ENCODE measurements around the gene PAK3.
A peak's percentile ranks its signal among the peaks of the same experiment; 100 is the strongest.

PAK3 gene

DNA sequence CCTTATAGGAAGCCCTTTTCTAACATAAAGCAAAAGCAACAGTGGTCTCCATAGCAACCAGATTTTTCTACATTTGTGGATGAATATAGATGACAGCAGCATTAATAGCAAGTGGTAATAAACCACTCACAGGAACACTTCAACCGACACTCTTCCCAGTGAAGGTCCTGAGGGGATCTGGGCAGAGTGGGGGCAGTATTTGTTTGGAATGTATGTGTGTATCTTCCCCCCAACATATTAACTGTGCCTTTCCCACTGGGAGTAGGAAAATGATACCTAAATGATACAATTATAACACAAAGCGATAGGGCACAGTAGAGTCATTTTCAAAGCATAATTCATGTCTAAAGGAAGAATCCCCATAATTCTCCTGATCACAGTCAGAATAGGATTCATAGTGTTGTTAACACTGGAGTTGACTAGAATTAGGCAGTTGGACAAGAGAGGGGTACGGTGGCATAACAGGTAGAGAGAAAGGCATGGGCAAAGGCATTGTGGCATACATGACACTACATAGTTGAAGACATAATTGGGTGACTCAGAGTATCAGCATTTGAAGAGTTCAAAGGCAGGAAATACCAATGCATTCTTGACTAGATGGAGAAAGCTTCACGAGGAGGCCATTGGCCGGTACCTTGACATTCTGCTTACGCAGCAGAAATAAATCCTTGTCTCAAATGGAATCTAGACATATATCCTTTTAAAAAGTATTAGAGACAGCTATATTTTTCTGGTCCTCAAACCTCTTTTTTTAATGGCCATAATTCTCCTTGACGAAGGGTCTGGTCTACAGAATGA, 159.1 kb downstream of the PAK3 start:
- TF ChIP-seq ISL1 (CRISPR knock-in tag; IDR thresholded peaks at IDR 0.05) (peak; percentile 47), ZFP30 (CRISPR knock-in tag; IDR thresholded peaks at IDR 0.05) (no peak), ZNF565 (CRISPR knock-in tag; conservative IDR thresholded peaks at IDR 0.05; ENCODE audit: low read depth) (no peak)
- no peak; the same call in 2 of the 3 replicates for ATAC-seq

DNA sequence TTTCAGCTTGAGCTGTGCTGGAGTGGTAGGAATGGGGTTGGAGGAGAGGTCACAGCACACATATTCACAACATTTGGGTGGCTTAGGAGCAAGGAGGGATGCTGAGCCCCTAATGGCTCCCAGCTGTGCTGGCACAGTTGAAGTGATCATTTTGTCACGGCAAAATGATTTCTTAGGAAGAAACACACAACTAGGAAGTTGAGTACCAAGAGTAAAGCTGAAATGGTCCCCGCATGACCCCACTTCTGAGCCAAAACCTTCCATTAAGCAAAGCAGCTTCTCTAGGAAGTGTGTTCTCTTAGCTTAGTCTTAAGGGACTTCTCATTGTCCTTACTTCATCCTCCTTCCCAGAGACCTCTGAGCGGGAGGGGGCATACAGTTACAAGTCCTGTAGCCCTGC, 161.7 kb downstream of the PAK3 start:
- TF ChIP-seq ISL1 (CRISPR knock-in tag; IDR thresholded peaks at IDR 0.05) = no peak
- ATAC-seq = no peak

DNA sequence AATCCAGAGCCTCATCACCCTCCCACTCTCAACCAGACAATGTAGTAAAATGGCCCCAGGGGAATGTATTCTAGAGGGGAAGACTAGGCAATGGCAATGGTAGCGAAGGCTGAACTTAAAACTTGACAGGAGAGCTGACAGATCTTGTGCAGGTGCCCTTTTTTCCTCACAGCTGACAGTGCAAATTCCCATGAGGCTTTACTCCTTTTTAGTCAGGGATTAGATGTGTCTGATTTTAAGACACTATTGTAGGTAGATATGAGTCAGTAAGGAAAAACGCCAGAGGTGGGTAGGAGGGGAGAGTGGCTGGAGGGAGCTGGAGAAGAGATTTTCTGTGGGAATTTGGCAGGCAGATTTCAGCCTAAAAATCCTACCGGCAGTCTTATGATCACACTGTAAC, 163.6 kb downstream of the PAK3 start:
- TF ChIP-seq SNAI2 (CRISPR knock-in tag; IDR thresholded peaks at IDR 0.05) = no peak
- no peak for TF ChIP-seq ZFP30 (CRISPR knock-in tag; IDR thresholded peaks at IDR 0.05)
- no peak for TF ChIP-seq ZNF8 (CRISPR knock-in tag; IDR thresholded peaks at IDR 0.05)
- TF ChIP-seq, protein P1, sequence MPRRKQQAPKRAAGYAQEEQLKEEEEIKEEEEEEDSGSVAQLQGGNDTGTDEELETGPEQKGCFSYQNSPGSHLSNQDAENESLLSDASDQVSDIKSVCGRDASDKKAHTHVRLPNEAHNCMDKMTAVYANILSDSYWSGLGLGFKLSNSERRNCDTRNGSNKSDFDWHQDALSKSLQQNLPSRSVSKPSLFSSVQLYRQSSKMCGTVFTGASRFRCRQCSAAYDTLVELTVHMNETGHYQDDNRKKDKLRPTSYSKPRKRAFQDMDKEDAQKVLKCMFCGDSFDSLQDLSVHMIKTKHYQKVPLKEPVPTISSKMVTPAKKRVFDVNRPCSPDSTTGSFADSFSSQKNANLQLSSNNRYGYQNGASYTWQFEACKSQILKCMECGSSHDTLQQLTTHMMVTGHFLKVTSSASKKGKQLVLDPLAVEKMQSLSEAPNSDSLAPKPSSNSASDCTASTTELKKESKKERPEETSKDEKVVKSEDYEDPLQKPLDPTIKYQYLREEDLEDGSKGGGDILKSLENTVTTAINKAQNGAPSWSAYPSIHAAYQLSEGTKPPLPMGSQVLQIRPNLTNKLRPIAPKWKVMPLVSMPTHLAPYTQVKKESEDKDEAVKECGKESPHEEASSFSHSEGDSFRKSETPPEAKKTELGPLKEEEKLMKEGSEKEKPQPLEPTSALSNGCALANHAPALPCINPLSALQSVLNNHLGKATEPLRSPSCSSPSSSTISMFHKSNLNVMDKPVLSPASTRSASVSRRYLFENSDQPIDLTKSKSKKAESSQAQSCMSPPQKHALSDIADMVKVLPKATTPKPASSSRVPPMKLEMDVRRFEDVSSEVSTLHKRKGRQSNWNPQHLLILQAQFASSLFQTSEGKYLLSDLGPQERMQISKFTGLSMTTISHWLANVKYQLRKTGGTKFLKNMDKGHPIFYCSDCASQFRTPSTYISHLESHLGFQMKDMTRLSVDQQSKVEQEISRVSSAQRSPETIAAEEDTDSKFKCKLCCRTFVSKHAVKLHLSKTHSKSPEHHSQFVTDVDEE (CRISPR knock-in tag; IDR thresholded peaks at IDR 0.05) = no peak
- TF ChIP-seq, protein P2, sequence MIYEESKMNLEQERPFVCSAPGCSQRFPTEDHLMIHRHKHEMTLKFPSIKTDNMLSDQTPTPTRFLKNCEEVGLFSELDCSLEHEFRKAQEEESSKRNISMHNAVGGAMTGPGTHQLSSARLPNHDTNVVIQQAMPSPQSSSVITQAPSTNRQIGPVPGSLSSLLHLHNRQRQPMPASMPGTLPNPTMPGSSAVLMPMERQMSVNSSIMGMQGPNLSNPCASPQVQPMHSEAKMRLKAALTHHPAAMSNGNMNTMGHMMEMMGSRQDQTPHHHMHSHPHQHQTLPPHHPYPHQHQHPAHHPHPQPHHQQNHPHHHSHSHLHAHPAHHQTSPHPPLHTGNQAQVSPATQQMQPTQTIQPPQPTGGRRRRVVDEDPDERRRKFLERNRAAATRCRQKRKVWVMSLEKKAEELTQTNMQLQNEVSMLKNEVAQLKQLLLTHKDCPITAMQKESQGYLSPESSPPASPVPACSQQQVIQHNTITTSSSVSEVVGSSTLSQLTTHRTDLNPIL (CRISPR knock-in tag; IDR thresholded peaks at IDR 0.05; ENCODE audit: low read depth) = no peak
- no peak for TF ChIP-seq ZNF565 (CRISPR knock-in tag; conservative IDR thresholded peaks at IDR 0.05; ENCODE audit: low read depth)
- TF ChIP-seq CSDC2 (CRISPR knock-in tag; IDR thresholded peaks at IDR 0.05) = no peak
- TF ChIP-seq TCF4 (CRISPR knock-in tag; IDR thresholded peaks at IDR 0.05; ENCODE audit: borderline replicate concordance) = no peak
- no peak for TF ChIP-seq ESRRG (CRISPR knock-in tag; IDR thresholded peaks at IDR 0.05)
- TF ChIP-seq BACH2 (CRISPR knock-in tag; IDR thresholded peaks at IDR 0.05; ENCODE audit: borderline replicate concordance) = no peak
- TF ChIP-seq ZFP3 (CRISPR knock-in tag; IDR thresholded peaks at IDR 0.05) = no peak
- no peak for TF ChIP-seq GLIS3 (CRISPR knock-in tag; IDR thresholded peaks at IDR 0.05)
- TF ChIP-seq, protein P3, sequence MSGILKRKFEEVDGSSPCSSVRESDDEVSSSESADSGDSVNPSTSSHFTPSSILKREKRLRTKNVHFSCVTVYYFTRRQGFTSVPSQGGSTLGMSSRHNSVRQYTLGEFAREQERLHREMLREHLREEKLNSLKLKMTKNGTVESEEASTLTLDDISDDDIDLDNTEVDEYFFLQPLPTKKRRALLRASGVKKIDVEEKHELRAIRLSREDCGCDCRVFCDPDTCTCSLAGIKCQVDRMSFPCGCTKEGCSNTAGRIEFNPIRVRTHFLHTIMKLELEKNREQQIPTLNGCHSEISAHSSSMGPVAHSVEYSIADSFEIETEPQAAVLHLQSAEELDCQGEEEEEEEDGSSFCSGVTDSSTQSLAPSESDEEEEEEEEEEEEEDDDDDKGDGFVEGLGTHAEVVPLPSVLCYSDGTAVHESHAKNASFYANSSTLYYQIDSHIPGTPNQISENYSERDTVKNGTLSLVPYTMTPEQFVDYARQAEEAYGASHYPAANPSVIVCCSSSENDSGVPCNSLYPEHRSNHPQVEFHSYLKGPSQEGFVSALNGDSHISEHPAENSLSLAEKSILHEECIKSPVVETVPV (CRISPR knock-in tag; IDR thresholded peaks at IDR 0.05) = no peak
- TF ChIP-seq TOX (CRISPR knock-in tag; IDR thresholded peaks at IDR 0.05; ENCODE audit: borderline replicate concordance) = no peak
- no peak for TF ChIP-seq RARB (CRISPR knock-in tag; IDR thresholded peaks at IDR 0.05)
- no peak for TF ChIP-seq ARNTL (CRISPR knock-in tag; IDR thresholded peaks at IDR 0.05; ENCODE audit: borderline replicate concordance, low read depth)
- TF ChIP-seq ISL1 (CRISPR knock-in tag; IDR thresholded peaks at IDR 0.05) = no peak
- ATAC-seq = no peak

DNA sequence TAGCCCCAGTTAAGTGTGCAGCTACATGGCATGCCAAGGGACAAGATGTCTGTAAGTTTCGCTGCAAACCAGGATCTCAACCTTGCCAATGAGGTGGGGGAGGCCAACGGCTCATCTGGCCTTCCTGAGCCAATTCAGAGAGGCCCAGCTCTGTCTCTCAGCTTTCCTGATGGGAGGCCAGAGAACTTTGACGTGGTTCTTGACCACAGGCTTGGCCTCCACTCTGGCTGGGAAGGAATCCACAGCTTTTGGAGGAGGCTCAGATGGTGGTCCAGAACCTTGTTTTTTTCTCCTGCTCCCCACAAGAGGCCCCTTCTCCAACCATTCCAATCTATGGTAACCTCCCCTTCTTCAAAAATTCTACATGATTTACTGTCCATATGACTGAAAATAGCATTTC, 164.5 kb downstream of the PAK3 start:
- TF ChIP-seq, protein P3 (CRISPR knock-in tag; IDR thresholded peaks at IDR 0.05) = no peak
- TF ChIP-seq ARNTL (CRISPR knock-in tag; IDR thresholded peaks at IDR 0.05; ENCODE audit: borderline replicate concordance, low read depth) (no peak), ESRRG (CRISPR knock-in tag; IDR thresholded peaks at IDR 0.05) (no peak), ISL1 (CRISPR knock-in tag; IDR thresholded peaks at IDR 0.05) (no peak), ZNF70 (CRISPR knock-in tag; IDR thresholded peaks at IDR 0.05) (no peak), ZC3H10 (CRISPR knock-in tag; IDR thresholded peaks at IDR 0.05) (no peak), BACH2 (CRISPR knock-in tag; IDR thresholded peaks at IDR 0.05; ENCODE audit: borderline replicate concordance) (no peak), OSR1 (CRISPR knock-in tag; IDR thresholded peaks at IDR 0.05) (no peak), SNAI2 (CRISPR knock-in tag; IDR thresholded peaks at IDR 0.05) (no peak)
- TF ChIP-seq, protein P4, sequence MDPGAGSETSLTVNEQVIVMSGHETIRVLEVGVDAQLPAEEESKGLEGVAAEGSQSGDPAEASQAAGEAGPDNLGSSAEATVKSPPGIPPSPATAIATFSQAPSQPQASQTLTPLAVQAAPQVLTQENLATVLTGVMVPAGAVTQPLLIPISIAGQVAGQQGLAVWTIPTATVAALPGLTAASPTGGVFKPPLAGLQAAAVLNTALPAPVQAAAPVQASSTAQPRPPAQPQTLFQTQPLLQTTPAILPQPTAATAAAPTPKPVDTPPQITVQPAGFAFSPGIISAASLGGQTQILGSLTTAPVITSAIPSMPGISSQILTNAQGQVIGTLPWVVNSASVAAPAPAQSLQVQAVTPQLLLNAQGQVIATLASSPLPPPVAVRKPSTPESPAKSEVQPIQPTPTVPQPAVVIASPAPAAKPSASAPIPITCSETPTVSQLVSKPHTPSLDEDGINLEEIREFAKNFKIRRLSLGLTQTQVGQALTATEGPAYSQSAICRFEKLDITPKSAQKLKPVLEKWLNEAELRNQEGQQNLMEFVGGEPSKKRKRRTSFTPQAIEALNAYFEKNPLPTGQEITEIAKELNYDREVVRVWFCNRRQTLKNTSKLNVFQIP (CRISPR knock-in tag; IDR thresholded peaks at IDR 0.05; ENCODE audit: borderline replicate concordance, low read depth) = no peak
- ATAC-seq = no peak

All from SK-N-SH treated with all-trans-retinoic acid at 6 μM for 48 hours (cell line).